ENCODE measurements around the gene UBR3. TPM values are rescaled to one million over a fixed set of nuclear protein-coding genes. Genes with fewer than 3 reads are reported as not detected.

Gene UBR3
- total RNA-seq, 1 experiment from 2014 or later: 16.4 TPM

GRCh38 chr2:169824373-169825333, 2.6 kb upstream of the UBR3 start, which contains the start of gene METTL5 (continued):
- TF ChIP-seq ZNF281 (CRISPR knock-in tag; IDR thresholded peaks at IDR 0.05): 0 out of 2 replicates have a peak, but pooled peaks have one; percentile 62
- peak; percentile 66; the same call in 1 of the 2 replicates for TF ChIP-seq CREB1 (CRISPR knock-in tag; IDR thresholded peaks at IDR 0.05)
- no peak for TF ChIP-seq ZNF671 (CRISPR knock-in tag; IDR thresholded peaks at IDR 0.05)
- no peak for TF ChIP-seq ATF2 (CRISPR knock-in tag; IDR thresholded peaks at IDR 0.05; ENCODE audit: borderline replicate concordance, low read depth)
- TF ChIP-seq EMX1 (CRISPR knock-in tag; IDR thresholded peaks at IDR 0.05): no peak
- TF ChIP-seq FOXP1 (CRISPR knock-in tag; IDR thresholded peaks at IDR 0.05; ENCODE audit: borderline replicate concordance): peak; percentile 97
- no peak for TF ChIP-seq ZBTB21 (CRISPR knock-in tag; IDR thresholded peaks at IDR 0.05; ENCODE audit: borderline replicate concordance)
- no peak; the same call in 1 of the 2 replicates for TF ChIP-seq NFATC4 (CRISPR knock-in tag; IDR thresholded peaks at IDR 0.05)
- TF ChIP-seq MXD4 (CRISPR knock-in tag; IDR thresholded peaks at IDR 0.05; ENCODE audit: borderline replicate concordance): no peak
- no peak; the same call in 1 of the 2 replicates for TF ChIP-seq JUN (CRISPR knock-in tag; IDR thresholded peaks at IDR 0.05)
- TF ChIP-seq ZNF425 (CRISPR knock-in tag; conservative IDR thresholded peaks at IDR 0.05): no peak
- no peak for TF ChIP-seq JAZF1 (CRISPR knock-in tag; IDR thresholded peaks at IDR 0.05)
- peak; percentile 83 for TF ChIP-seq SP1 (CRISPR knock-in tag; conservative IDR thresholded peaks at IDR 0.05)
- TF ChIP-seq ZNF263 (CRISPR knock-in tag; IDR thresholded peaks at IDR 0.05; ENCODE audit: low read depth): no peak
- no peak for TF ChIP-seq ZNF416 (CRISPR knock-in tag; IDR thresholded peaks at IDR 0.05)
- no peak for TF ChIP-seq RORB (CRISPR knock-in tag; IDR thresholded peaks at IDR 0.05)
- TF ChIP-seq SMAD3 (CRISPR knock-in tag; IDR thresholded peaks at IDR 0.05; ENCODE audit: borderline replicate concordance): peak; percentile 72; the same call in 1 of the 2 replicates
- TF ChIP-seq ESRRA (CRISPR knock-in tag; IDR thresholded peaks at IDR 0.05; ENCODE audit: borderline replicate concordance): peak; percentile 51; the same call in 1 of the 2 replicates
- TF ChIP-seq TEAD4 (CRISPR knock-in tag; IDR thresholded peaks at IDR 0.05): no peak
- no peak for TF ChIP-seq USF2 (CRISPR knock-in tag; IDR thresholded peaks at IDR 0.05)
- peak; percentile 89 for TF ChIP-seq ETV6 (CRISPR knock-in tag; IDR thresholded peaks at IDR 0.05)
- TF ChIP-seq USF1 (CRISPR knock-in tag; IDR thresholded peaks at IDR 0.05): no peak
- no peak for TF ChIP-seq ERG (CRISPR knock-in tag; IDR thresholded peaks at IDR 0.05)
- peak; percentile 56; the same call in 1 of the 2 replicates for TF ChIP-seq RELA (CRISPR knock-in tag; IDR thresholded peaks at IDR 0.05; ENCODE audit: borderline replicate concordance)
- no peak for TF ChIP-seq ZNF121 (CRISPR knock-in tag; IDR thresholded peaks at IDR 0.05)
- TF ChIP-seq GTF2I (CRISPR knock-in tag; conservative IDR thresholded peaks at IDR 0.05): no peak
- peak; percentile 94 for TF ChIP-seq ZBTB43 (CRISPR knock-in tag; IDR thresholded peaks at IDR 0.05)
- no peak for TF ChIP-seq SOX15 (CRISPR knock-in tag; IDR thresholded peaks at IDR 0.05)

Data from WTC11 (cell line).